Ovary (tissue), 3 donors: ENCODE data around the gene OR2W3.

ENCODE experiments used
- CTCF ChIP-seq, 3 donors: fragments of 450-650 bp in 2 of 3; fragments of 200-600 bp in 1 of 3; IDR thresholded peaks; one replicate each; pipeline versions ENCODE4 v1.5.1 to v1.8.0; 2016 to 2022; ENCODE audit warnings: antibody characterized with exemption in 3 of 3, mild to moderate bottlenecking in 1 of 3
- EP300 ChIP-seq: sonication (generic); formaldehyde crosslinking; IDR thresholded peaks from one replicate; pipeline ENCODE4 v1.6.1; 2017; ENCODE audit warnings: antibody characterized with exemption
- POLR2A ChIP-seq: fragments of 450-650 bp; IDR thresholded peaks from one replicate; pipeline ENCODE4 v1.6.1; 2017; ENCODE audit warnings: antibody characterized with exemption, mild to moderate bottlenecking, moderate library complexity
- donor health status: DM: no; HTN: no; CAD: no.

- no peak for TF ChIP-seq CTCF (IDR thresholded peaks at IDR 0.05)
- TF ChIP-seq EP300: no peak
- TF ChIP-seq POLR2A: no peak
These were observed 40.4 kb downstream of the OR2W3 start for GRCh38 chr1:247935781-247936180.
